Astrocyte (in vitro differentiated cells and primary cell): ENCODE data around the gene STKLD1.

ENCODE experiments used
- CTCF ChIP-seq: IDR thresholded peaks from 2 replicates; pipeline ENCODE4 v1.5.1; 2011; ENCODE audit warnings: low read depth, mild to moderate bottlenecking, inconsistent platforms, low read length, moderate library complexity; ENCODE audit not compliant: insufficient read depth
- EZH2 ChIP-seq: IDR thresholded peaks from 2 replicates; pipeline ENCODE4 v1.6.1; 2012; ENCODE audit warnings: mild to moderate bottlenecking, low read length, inconsistent platforms; ENCODE audit not compliant: insufficient read depth

GRCh38 chr9:133378408-133378962, 2.3 kb downstream of the STKLD1 start:
- TF ChIP-seq CTCF = no peak
- no peak for TF ChIP-seq EZH2
